HFF-Myc (cell line): ENCODE results near the gene GRIK1.

ENCODE experiments used
- DNase-seq: peaks from one replicate; pipeline ENCODE4 v3.0.0-alpha.2; 2011; ENCODE audit warnings: low read depth; ENCODE audit errors: extremely low read depth
- H3K4me3 ChIP-seq: replicated peaks from 2 replicates; pipeline ENCODE4 v1.5.1; 2011; ENCODE audit warnings: low read depth, mild to moderate bottlenecking, control low read depth, low read length
- CTCF ChIP-seq: IDR thresholded peaks from 2 replicates; pipeline ENCODE4 v1.5.1; 2012; ENCODE audit warnings: mild to moderate bottlenecking, low read depth, low read length, control low read depth; ENCODE audit errors: missing control alignments

Gene GRIK1

GRCh38 chr21:29650523-29651022, 289.2 kb downstream of the GRIK1 start:
- no peak for TF ChIP-seq CTCF
- DNase-seq, result no peak
- H3K4me3 ChIP-seq, result no peak overlapping the region

GRCh38 chr21:29649406-29649814, 290.4 kb downstream of the GRIK1 start:
- no peak for TF ChIP-seq CTCF
- H3K4me3 ChIP-seq, result no peak overlapping the region
- no peak for DNase-seq

GRCh38 chr21:29648710-29649240, 291.0 kb downstream of the GRIK1 start:
- no peak for DNase-seq
- H3K4me3 ChIP-seq, result no peak overlapping the region
- no peak for TF ChIP-seq CTCF

- DNase-seq, result no peak
- TF ChIP-seq CTCF, result no peak
- H3K4me3 ChIP-seq, result no peak overlapping the region
Measured at GRCh38 chr21:29647353-29647781, 292.4 kb downstream of the GRIK1 start.

- no peak for DNase-seq
- no peak overlapping the region for H3K4me3 ChIP-seq
- no peak for TF ChIP-seq CTCF
Measured at GRCh38 chr21:29645666-29646553, 293.9 kb downstream of the GRIK1 start.

GRCh38 chr21:29643289-29643688, 296.5 kb downstream of the GRIK1 start:
- no peak for TF ChIP-seq CTCF
- no peak overlapping the region for H3K4me3 ChIP-seq
- no peak for DNase-seq
